HG03565 (cell line): ENCODE results near the gene SDK2.

Experiments
- ATAC-seq: cut with Tn5 transposase; IDR thresholded peaks from one replicate; pipeline ENCODE4 v1.9.1; 2021; ENCODE audit warnings: mild to moderate bottlenecking, moderate library complexity; ENCODE audit not compliant: unreplicated experiment

SDK2 gene

GRCh38 chr17:73432624-73433190 is 211.5 kb downstream of the SDK2 start:
- ATAC-seq: no peak

GRCh38 chr17:73431401-73432205 is 212.6 kb downstream of the SDK2 start:
- no peak for ATAC-seq

GRCh38 chr17:73430848-73431247 is 213.4 kb downstream of the SDK2 start:
- ATAC-seq: no peak

- no peak for ATAC-seq
These were observed 214.0 kb downstream of the SDK2 start for GRCh38 chr17:73430165-73430680.

- peak; percentile 82 for ATAC-seq
These were observed 214.6 kb downstream of the SDK2 start for GRCh38 chr17:73429440-73430164.

- ATAC-seq: no peak
These were observed 217.0 kb downstream of the SDK2 start for GRCh38 chr17:73427198-73427597.

- no peak for ATAC-seq
These were observed 219.7 kb downstream of the SDK2 start for GRCh38 chr17:73424571-73424970.

GRCh38 chr17:73423806-73424205 is 220.4 kb downstream of the SDK2 start:
- no peak for ATAC-seq

- no peak for ATAC-seq
These were observed 221.0 kb downstream of the SDK2 start for GRCh38 chr17:73423159-73423715.

- no peak for ATAC-seq
These were observed 222.1 kb downstream of the SDK2 start for GRCh38 chr17:73422121-73422520.

GRCh38 chr17:73420897-73421296 is 223.3 kb downstream of the SDK2 start:
- ATAC-seq: no peak

GRCh38 chr17:73419881-73420280 is 224.4 kb downstream of the SDK2 start:
- no peak for ATAC-seq

GRCh38 chr17:73419051-73419450 is 225.2 kb downstream of the SDK2 start:
- ATAC-seq: no peak

- no peak for ATAC-seq
These were observed 228.5 kb downstream of the SDK2 start for GRCh38 chr17:73415782-73416181.

GRCh38 chr17:73414171-73414955 is 229.9 kb downstream of the SDK2 start:
- no peak for ATAC-seq

GRCh38 chr17:73412914-73413313 is 231.3 kb downstream of the SDK2 start:
- no peak for ATAC-seq

- no peak for ATAC-seq
These were observed 232.9 kb downstream of the SDK2 start for GRCh38 chr17:73411313-73411747.

- no peak for ATAC-seq
These were observed 233.5 kb downstream of the SDK2 start for GRCh38 chr17:73410586-73411312.

GRCh38 chr17:73404246-73404645 is 240.0 kb downstream of the SDK2 start:
- ATAC-seq: no peak

GRCh38 chr17:73402466-73402865 is 241.8 kb downstream of the SDK2 start:
- ATAC-seq: no peak
